ENCODE results near the gene COMT. TPM values are rescaled to one million over a fixed set of nuclear protein-coding genes. Genes with fewer than 3 reads are reported as not detected.

Gene COMT
- total RNA-seq, 1 donor from 2014 or later: 55.2 TPM

- no peak for DNase-seq
These were observed 53.5 kb downstream of the COMT start for GRCh38 chr22:19994851-19995610.

GRCh38 chr22:19995611-19996339 lies 54.2 kb downstream of the COMT start:
- DNase-seq: no peak

DNA sequence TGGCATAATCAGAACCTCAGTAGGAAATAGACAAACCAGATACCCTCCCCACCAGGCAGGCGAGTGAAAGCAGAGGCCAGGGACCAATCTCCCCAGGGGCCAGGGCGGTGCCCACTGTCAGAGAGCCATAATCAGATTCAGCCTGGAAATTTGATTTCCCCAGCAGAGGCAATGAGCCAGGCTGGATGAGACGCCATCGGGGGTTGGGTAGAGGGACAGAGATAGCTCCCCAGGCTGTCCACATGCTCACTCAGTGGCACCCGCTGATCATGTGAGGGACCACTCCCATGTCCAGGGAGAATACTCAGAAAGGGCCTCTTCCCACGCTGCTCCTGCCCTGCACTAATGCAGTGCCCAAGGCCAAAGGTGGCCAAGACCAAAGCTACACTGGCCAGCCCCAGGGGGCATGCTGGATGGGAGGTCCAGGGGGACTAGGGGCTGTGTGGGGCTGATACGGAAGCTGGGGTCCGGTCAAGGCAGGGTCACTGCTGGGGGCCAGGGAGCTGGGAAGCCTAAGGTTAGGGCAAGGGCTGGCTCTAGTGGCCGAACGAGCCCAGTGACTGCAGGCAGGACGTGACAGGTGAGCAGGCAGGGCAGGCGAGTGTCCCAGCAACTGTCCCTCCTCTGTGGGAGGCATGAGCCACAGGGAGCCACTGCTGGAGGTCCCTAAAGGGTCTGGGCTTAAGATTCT lies 55.3 kb downstream of the COMT start:
- DNase-seq: no peak

DNA sequence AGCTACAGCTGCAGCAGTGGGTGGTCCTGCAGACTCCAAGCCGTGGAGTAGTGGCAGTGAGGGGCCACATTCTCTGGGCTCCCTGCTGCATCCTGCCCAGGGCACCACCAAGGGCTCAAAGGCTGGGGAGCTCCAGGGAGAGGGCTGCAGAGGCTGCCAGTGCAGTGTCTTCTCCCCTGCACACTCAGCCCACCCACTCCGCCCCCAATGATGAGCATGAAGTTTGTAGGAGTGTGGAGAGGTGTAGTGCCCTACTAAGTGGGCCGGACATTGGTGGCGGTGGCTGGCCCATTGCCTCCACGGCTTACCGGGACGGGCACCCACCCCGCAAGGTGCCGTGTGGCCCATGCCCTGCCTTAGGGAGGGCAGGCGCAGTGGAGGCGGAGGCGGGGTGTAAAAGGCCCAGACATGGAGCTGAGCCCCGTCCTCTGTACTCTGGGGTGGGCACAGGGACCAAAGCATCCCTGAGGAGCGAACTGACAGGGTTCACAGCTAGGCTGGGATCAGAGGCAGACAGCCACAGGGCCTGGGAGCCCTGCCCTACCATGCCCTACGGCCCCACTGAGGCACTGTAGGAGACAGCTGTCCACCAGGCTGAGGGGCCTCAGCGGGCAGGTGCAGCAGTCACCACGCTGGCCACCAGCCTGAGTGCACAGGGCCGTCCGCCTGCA lies 56.1 kb downstream of the COMT start:
- DNase-seq: no peak

DNA sequence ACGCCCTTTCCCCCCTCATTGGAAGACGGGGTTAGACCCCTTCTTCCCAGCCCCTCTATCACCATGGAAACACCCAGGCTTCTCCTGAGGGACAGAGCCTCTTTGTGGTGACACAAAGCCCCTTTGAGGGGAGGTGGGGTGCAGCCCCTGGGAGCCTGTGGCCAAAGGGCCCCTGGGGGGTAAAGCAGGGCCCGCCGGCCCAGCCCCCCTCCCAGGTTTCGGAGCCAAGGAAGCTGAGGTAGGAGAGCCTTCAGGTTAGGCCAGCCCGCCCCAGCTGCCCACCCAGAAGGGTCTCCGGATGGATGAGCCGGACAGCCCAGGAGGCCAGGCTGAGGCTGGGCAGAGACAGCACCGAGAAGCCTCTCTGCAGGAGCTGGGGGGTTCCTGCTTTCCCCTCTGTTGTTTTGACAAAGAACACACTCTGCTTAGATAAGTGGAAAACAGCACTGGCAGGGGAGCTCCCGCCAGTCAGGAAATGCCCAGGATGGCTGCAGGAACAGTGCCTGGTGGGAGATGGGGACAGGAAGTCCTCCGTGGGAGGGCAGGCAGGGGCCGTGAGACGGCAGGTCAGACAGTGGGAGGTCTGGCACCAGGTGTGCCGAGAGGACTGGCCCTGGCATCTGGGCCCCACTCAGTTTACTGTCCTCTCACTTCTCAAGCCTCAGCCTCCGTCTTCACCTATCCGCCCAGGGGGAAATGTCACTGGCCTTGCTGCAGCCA lies 56.8 kb downstream of the COMT start:
- DNase-seq: no peak

GRCh38 chr22:19998991-19999820 lies 57.6 kb downstream of the COMT start:
- no peak for DNase-seq

- DNase-seq: no peak
These were observed 58.9 kb downstream of the COMT start for GRCh38 chr22:20000246-20001081.

DNA sequence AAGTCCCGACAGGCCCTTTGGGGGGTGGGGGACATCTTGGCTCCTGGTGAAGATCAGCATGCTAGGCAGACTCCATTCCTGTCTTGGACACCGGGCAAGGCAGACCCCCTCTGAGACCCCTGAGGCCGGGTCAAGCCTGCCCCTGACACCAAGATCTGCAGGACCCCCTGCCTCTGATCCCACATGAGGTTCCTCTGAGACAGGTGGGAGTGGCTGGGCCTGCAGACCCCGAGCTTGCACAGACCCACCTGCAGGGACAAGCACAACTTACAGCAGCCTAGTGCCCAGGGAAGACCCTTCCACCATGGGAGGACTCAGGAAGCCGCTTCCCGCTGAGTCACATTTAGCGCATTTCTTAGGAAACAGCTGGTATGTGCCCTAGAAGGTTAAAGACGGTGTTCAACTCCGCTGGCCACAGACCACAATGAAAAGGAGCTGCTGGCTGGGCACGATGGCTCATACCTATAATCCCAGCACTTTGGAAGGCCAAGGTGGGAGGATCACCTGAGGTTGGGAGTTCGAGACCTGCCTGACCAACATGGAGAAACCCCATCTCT lies 59.6 kb downstream of the COMT start:
- DNase-seq: no peak

DNA sequence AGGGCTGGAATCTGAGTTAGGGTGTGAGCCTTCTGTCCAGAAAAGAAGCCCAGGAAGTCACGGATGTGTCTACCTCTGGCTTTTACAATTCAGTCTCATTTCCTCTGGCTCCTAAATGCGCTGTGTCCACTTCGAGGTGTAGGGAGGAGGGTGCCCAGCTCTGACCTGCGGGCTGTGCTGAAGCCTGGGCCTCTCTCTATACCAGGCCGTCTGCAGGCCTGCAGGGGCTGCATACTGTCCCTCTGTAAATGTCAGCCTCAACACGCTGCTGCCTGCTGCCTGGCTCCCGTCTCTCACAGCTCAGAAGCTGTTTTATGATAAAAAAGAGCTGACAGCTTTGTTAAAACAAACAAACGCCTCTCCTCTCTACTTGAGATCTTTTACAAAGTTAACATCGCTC lies 60.6 kb downstream of the COMT start:
- no peak for DNase-seq

DNA sequence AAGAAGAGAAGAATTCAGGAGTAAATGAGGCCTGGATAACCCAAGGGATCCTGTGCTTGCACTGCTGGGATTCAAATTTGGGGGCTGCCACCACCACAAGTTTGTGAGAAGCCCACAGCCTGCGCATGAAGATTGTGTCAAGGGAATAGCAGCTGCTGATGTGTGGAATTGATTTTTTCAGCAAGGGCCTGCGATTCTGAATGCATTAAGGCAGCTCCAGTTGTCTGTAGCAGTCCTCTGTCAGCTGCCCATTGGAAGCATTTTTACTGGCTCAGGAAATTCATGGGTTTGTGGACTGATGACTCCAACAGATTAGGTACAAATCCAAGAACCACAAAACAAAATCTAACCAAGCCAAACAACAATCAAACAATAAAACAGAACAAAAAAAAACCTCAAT lies 61.1 kb downstream of the COMT start:
- DNase-seq: no peak

- no peak for DNase-seq
These were observed 61.7 kb downstream of the COMT start for GRCh38 chr22:20003304-20003703.

DNA sequence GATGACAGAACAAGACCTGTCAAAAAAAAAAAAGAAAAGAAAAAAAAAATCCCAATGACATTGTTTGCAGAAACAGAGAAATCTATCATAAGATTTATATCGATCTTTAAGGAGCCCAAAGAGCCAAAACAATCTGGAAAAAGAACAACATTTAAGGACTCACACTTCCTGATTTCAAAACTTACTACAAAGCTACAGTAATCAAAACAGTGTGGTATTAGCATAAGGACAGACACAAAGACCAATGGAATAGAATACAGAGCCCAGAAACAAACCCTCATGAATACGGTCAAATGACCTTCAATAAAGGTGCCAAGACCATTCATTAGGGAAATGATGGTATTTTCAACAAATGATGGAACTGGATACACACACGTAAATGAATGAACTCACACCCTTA lies 62.9 kb downstream of the COMT start:
- no peak for DNase-seq

DNA sequence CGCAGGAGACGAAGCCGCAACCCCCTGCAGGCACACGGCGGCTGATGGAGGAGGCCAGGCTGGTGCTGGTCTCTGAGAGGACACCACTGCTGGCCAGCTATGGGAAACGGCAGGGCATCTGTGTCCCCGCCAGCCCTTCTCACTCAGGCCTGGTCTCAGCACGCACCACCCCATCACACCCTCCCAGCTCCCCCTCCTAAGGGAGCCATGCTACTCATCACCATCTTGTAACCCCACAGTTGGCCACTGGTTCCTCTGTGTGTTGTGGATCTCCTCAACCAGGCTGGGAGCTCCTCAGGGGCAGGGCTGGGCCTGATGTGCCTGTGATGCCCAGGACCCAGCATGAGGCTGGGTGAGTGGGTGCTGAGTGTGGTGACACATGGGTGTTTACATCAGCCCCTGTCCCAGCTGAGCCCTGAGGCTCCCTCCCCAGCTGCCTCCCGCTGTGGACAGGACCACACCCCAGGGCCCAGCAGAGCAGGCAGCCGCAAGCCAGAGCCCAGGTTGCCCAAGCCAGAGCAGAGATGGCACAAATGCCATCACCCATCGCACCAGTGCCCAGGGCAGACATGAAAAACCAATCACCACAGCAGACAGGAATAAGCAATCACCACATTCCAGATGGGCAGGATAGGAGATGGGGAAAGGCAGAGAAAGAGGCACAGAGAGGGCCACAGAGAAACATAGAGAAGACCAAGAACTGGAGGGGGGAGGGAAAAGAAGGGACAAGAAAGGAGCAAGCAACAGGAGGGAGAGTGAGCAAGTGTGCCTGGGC lies 66.8 kb downstream of the COMT start:
- DNase-seq: no peak

DNA sequence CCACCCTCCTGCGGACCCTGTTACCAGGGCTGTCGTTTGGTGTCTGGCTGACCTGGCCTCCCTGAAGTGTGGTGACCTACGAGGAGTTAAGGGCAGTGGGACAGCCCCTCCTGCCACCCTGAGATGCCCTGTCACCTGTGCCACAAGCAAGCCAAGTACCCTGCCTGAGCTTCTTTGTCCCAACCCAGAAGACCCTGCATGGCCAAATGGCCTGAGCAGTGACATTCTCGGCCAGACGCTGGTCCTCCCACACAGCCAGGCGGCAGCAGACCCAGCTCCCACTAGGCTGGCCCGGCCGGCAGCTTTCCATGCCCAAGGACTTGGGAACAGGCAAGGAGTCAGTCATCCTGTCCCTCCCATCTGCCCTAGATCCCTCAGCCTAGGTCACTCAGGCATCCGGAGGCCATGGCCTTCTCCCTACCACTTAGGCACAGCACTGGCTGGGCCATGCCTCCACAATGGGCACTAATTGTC lies 67.5 kb downstream of the COMT start:
- no peak for DNase-seq

- no peak for DNase-seq
These were observed 68.2 kb downstream of the COMT start for GRCh38 chr22:20009582-20010306.

DNA sequence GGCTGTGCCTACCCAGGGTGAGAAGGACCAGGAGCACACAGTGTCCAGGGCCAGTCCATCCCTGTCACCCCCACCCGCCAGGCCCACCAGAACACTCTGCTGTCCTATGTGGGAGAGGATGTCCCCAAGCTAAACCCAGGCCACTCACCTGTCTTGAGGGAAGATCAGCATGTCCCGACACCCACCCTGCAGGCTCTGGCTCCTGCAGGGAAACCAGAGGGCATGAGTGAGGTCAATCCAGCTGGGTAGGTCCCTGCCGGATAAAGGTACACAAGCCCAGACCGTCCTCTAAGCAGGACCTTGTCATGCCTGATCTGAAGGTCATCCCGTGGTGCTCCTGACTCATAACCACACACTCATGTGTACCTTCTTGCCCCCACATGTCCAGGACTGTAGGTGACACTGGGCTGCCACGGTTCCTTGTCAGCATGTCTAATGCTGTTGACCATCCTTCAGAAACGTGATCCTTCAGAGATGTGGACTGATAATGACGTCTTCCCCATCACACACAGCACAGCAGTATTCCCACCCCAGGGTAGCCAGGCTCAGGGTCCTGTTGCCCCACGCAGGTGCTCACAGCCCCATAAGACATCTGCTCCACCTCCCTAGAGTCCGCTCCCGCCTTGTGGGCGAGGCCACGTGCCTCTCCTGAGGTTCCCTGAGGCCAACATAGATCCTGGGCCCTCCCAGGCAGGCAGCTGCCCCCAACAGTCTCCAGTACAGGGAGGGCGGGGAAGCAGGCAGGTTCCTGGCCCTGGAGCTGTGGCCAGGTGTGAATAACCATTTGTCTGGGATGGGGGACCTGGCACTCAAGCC lies 68.9 kb downstream of the COMT start:
- no peak for DNase-seq
